GM21423 (cell line): Measurements from ENCODE around the gene FOXJ1.

Experiments used
- ATAC-seq: cut with Tn5 transposase; IDR thresholded peaks from one replicate; pipeline ENCODE4 v1.9.1; 2021; ENCODE audit warnings: mild to moderate bottlenecking, moderate library complexity; ENCODE audit not compliant: unreplicated experiment

FOXJ1 gene

GRCh38 chr17:76125391-76125675 is 15.7 kb downstream of the FOXJ1 start:
- ATAC-seq, result no peak

- ATAC-seq, result no peak
Observed at GRCh38 chr17:76124582-76125390, 16.3 kb downstream of the FOXJ1 start.

GRCh38 chr17:76123749-76124581 is 17.1 kb downstream of the FOXJ1 start:
- ATAC-seq, result no peak

GRCh38 chr17:76123191-76123499 is 17.9 kb downstream of the FOXJ1 start:
- no peak for ATAC-seq

- ATAC-seq, result no peak
Observed at GRCh38 chr17:76122431-76123190, 18.4 kb downstream of the FOXJ1 start.

- ATAC-seq, result peak; percentile 33
Observed at GRCh38 chr17:76121932-76122430, 19.1 kb downstream of the FOXJ1 start.

- no peak for ATAC-seq
Observed at GRCh38 chr17:76120658-76121008, 20.4 kb downstream of the FOXJ1 start.

GRCh38 chr17:76119409-76120371 is 21.4 kb downstream of the FOXJ1 start:
- ATAC-seq, result no peak

GRCh38 chr17:76115138-76115754 is 25.8 kb downstream of the FOXJ1 start:
- ATAC-seq, result no peak

- ATAC-seq, result no peak
Observed at GRCh38 chr17:76111956-76112355, 29.1 kb downstream of the FOXJ1 start.

- no peak for ATAC-seq
Observed at GRCh38 chr17:76107509-76107908, 33.5 kb downstream of the FOXJ1 start.

- ATAC-seq, result no peak
Observed at GRCh38 chr17:76106703-76107102, 34.3 kb downstream of the FOXJ1 start.

- no peak for ATAC-seq
Observed at GRCh38 chr17:76104896-76105231, 36.2 kb downstream of the FOXJ1 start.

- ATAC-seq, result no peak
Observed at GRCh38 chr17:76104140-76104895, 36.7 kb downstream of the FOXJ1 start.

- ATAC-seq, result peak; percentile 84
Observed at GRCh38 chr17:76103274-76104139, 37.5 kb downstream of the FOXJ1 start, which contains the start of gene EXOC7. EXOC7 (minus strand) TSS chr17:76103787; CDS start chr17:76103692, 95 bp downstream.

- no peak for ATAC-seq
Observed at GRCh38 chr17:76102944-76103273, 38.1 kb downstream of the FOXJ1 start.

- no peak for ATAC-seq
Observed at GRCh38 chr17:76097716-76098295, 43.2 kb downstream of the FOXJ1 start.

GRCh38 chr17:76095943-76096342 is 45.1 kb downstream of the FOXJ1 start:
- ATAC-seq, result no peak
